ENCODE measurements around the gene CCDC144A.
"Not testable (repeated sequence)": the region's sequence is repeated elsewhere in the genome, so short reads cannot be mapped to it uniquely, and the experiment has no call there.

Gene CCDC144A

DNA sequence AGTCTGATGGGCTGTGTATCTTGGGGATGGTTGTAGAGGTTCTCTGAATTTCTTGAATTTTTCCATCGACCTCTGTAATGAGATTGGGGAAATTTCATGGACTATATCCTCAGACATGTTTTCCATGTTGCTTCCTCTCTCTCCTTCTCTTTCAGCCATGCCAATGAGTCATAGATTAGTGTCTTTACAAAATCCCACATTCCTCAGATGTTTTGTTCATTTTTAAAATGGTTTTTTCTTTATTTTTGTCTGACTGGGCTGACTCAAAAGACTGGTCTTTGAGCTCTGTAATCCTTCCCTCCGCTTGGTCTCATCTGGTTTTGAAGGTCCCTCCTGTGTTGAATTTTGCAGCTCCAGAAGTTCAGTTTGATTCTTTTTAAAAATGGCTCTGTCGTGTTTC is 60.5 kb downstream of the CCDC144A start:
- not testable (repeated sequence) for DNase-seq (ENCODE audit: low read depth in 1 of 2, low spot score in 1 of 2)

DNA sequence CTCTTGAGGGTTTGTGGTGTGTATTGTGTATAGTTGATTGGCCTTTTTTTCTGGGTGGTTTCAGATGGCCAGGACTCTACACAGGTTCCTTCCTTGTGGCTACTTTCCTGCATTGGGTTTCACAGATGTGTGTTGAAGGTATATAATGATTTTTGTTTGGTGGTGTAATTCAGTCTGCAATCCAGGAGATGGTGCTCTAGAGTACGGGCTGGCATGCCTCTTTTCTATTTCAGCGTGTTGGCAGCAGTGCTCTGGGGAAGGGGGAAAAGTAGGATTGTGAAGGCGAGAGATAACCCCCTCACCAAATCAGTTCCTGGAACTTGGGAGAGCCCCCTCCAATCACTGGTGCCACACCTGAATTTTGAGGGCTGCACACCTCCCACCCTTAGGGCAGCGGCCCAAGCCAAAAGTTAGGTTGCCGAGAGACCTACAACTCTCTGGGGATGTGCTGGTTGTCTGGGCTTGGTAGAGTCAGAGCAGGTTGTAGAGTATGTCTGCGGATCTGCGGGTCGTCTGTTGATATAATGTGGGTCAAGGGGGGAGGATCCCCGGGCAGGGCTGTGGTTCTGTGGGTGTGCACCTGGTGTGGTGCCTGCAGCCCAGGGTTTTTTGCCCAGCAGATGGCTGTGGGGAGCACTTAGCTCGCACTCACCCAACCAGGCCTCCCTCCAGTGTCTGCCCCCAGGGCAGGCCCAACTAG is 61.3 kb downstream of the CCDC144A start:
- not testable (repeated sequence) for DNase-seq (ENCODE audit: low read depth in 1 of 2, low spot score in 1 of 2)

DNA sequence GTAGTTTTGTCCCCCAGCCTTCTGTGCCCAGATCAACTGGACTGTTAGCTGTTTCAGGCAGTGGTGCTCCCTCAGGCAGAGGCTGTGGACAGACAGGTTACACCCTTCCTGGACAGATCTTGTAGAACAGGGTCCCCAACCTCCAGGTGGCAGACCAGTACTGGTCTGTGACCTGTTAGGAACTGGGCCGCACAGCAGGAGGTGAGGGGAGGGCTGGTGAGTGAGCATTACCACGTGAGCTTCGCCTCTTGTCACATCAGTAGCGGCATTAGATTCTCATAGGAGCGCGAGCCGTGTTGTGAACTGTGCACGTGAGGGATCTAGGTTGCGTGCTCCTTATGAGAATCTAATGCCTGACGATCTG is 61.9 kb downstream of the CCDC144A start:
- not testable (repeated sequence) for DNase-seq (ENCODE audit: low read depth in 1 of 2, low spot score in 1 of 2)

DNA sequence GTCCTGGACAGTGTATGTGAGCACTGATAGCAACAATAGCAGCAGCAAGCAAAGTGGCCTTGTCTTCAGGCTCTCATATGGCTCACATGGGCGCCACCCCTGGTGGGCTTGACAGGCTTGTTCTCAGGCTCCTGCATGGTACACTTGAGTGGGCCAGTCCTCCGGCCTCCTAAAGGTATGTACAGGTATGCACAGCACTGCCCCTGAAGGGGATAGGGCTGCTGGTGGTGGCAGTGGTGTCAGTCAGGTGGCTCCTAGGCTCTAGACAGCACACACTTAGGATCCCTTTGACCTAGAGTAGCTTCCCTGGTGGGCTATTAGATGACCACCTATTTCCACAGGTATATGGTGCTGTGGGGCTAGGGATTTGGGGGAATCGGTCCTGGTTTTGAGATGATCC is 67.5 kb downstream of the CCDC144A start:
- not testable (repeated sequence) for DNase-seq (ENCODE audit: low read depth in 1 of 2, low spot score in 1 of 2)

DNA sequence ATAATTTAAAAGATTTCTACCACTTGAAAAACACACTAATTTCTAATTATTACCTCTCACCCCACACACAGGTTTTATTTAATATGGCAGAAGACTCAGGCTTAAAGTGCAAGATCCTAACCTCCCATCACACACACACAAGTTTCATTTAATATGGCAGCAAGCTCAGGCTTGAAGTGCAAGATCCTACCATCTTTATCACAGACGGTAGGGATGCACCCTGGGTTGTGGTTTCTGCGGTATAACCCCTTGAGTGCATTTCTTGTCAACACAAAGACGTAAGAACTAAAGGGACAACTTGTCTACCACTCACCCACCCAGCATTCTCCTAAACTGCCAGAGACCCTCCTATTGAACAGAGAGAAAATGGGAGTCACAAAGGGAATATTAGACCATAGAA is 68.1 kb downstream of the CCDC144A start:
- DNase-seq (ENCODE audit: low read depth in 1 of 2, low spot score in 1 of 2) = not testable (repeated sequence)

DNA sequence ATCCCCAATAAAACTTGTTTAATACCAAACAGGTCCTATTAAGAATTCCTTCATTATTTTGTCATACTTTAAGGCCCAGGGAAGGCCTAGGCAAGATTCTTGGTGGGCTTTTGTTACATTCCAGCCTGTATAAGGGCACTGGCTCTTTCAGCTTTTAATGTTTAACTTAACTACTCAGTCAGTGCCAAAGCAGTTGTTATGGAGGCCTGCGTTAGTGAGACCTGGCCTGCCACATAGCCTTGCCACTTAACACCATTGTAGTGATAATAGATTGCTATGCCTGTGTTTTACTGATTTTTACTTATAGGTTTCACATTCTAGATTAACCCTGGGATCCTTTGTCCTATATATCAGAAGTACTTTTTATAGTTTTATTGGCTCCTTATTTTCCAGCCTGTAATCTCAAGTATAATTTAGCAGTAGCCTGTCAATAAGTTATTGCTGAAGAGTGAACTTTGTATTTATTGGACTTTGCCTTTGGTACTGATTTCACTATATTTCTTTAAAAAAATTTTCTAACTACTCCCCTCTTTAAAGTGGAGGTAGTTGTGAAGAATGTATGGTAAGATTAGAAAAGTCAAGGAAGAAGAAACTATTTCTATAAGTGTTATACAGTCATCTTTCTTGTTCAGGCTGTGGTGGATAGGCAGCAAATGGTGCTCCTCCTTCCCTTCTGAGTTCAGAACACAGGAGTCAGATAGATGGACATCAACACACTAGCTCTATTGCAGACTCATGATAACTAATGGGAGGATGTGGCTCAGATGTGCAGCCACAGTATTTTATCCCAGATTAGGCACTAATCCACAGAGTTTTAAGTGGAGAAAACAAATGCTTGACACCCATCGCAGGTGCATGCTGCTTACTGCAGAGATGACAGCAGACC is 78.5 kb downstream of the CCDC144A start:
- DNase-seq (ENCODE audit: low read depth in 1 of 2, low spot score in 1 of 2) = not testable (repeated sequence)

DNA sequence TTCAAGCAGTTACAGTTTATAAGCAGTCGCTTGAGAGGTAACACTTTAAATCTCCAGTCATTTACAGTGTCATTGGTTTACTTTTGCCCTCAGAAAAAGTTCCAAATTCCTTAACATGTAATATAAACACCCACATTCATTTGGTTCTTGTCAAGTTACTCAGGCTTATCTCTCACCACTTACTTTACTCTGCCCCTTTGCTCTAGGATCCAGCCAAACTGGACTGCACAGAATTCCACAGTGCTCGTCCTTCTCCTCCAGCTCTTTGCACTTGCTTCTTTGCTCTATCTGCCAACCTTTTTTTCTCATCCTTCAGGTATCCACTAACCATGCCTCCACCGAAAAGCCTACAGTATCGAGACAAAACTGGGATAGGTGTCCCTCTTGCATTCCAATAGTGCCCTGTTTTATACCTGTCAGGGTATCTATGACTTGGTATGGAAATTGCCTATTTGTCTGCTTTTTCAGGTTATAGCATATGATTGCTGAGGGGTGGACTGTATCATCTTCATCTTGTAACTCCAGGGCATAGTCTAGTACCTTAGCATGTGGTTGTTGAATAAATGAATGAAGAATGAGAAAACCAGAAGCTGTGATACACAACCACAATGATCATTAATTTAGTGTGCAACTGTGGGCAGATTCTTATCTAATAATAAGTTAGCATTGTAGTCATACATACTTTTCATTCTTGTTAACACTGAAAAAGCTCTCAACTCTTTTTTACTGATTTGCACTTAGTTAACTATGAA is 82.5 kb downstream of the CCDC144A start:
- DNase-seq (ENCODE audit: low read depth in 1 of 2, low spot score in 1 of 2) = not testable (repeated sequence)

DNA sequence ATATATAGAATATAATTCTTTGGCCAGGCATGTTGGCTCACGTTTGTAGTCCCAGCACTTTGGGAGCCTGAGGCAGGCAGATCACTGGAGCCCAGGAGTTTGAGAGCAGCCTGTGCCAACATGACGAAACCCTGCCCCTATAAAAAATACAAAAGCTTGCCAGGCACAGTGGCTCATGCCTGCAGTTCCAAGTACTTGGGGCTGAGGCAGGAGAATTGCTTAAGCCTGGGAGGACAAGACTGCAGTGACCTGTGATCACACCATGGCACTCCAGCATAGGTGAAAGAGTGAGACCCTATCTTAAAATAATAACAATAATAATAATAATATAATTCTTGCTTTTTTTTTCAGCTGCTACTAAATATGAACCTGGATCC is 83.1 kb downstream of the CCDC144A start:
- DNase-seq (ENCODE audit: low read depth in 1 of 2, low spot score in 1 of 2) = not testable (repeated sequence)

DNA sequence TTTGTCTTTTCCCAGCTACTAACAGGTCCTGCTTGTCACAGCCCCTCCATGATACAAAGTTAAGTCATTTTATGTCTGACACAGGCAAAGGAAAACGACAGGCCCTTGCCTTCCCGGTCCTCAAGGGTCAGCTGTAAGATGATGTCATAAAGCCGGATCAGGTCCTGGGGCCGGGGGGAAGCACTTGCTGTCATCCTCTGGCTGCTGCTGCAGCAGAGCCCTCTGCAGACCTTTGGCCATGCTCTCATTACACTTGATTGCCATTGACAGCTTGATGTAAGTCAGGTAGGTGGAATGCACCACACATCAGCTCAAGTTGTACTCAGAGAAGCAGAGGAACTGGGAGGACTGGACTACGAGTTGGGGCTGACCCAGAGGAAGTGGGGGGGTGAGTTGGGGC is 97.8 kb downstream of the CCDC144A start:
- not testable (repeated sequence) for DNase-seq (ENCODE audit: low read depth in 1 of 2, low spot score in 1 of 2)

DNA sequence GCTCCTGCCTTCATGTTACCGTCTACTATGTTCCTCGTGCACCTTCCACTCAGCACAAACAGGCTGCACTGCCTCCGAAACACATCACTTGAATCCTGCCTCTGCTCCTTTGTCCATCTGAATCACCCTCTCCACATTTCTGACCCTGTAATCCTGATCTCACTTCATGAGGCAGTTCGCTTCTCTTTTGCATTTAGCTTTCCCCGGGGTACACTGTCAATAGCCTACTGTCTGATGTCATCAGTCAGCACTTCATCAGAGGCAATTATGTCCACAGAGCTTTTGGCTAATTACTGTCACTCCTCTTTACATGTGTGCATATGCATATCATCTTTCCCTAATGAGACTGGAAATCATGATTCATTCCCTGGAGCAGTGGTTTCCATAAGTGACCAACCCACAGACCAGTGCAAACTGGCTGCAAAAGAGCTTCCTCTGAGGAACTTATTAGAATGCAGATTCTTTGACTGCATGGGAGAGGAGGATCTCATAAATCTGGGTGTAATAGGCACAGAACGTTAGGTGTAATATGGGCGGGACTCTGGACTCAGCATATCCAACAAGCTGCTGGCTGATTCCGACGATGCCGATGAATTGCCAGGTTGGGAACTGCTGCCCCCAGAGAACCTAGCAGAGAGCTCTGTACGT is 99.0 kb downstream of the CCDC144A start:
- not testable (repeated sequence) for DNase-seq (ENCODE audit: low read depth in 1 of 2, low spot score in 1 of 2)

DNA sequence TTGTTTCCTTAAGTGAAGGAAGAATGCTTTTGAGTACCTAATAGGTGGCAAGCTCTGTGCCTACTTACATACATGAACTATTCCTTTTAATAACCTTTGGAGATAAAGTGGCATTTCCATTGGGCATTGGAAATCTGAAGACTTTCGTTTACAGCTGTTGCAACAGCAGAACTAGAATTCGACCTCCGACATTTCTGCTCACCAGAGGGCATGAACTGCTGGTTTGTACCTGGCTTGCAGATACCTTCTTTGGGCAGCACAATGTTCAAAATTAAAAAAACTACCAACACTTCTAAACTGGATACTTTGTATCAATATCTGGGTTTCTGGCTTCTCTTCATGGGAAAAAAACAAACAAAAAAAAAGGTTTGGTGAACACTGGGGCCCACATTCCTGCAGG is 99.6 kb downstream of the CCDC144A start:
- DNase-seq (ENCODE audit: low read depth in 1 of 2, low spot score in 1 of 2) = not testable (repeated sequence)

DNA sequence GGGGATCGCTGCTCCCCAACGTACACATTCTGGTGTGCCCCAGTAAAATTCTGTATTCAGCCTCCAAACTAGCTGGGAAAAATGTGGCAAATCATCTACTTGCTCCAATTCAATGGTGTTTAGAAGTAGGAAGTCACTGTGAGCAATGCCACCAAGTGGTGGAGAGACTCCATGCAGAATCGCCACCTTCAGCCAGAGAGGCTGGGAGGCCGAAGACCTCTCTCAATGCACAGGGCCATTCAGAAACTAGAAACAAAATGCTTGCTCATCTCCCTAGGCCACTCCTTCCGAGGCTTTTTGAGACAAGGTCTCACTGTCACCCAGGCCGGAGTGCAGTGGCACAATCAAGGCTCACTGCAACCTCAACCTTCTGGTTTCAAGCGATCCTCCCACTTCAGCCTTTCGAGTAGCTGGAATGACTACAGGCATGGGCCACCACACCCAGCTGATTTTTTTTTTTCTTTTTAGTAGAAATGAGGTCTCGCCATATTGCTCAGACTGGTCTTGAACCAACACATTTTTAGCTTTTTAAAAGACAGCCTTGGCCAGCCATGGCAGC is 100.4 kb downstream of the CCDC144A start:
- DNase-seq (ENCODE audit: low read depth in 1 of 2, low spot score in 1 of 2) = not testable (repeated sequence)

DNA sequence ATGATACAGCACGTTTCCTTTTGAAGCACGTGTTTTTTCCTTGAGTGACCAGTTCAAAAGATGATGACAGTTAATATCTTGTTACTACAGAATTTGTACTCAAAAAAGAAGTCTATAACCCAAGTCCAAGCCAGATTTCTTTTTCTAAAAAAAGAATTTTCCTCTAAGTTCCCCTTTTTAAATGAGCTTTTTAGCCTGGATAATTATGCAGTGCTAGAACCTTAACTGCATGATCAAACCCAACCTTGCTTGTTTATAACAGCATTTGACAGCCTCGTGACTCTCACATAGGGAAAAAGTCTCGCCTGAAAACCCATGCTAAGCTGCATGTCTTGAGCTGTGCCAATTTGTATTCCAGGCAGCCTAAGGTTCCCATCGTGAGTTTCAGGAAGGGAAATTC is 104.2 kb downstream of the CCDC144A start:
- DNase-seq (ENCODE audit: low read depth in 1 of 2, low spot score in 1 of 2) = not testable (repeated sequence)

DNA sequence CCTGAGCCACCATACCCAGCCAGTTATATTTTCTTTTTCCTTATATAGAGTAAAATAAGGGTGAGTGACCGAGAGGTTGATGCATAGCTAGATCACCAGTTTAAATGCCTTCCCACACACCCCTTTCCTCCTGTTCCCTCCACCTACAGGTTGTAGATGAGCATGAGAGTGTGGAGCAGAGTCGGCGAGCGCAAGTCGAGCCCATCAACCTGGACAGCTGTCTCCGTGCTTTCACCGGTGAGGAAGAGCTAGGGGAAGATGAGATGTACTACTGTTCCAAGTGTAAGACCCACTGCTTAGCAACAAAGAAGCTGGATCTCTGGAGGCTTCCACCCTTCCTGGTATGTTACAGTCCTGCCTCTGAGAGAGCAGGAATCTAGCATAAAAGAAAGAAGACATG is 105.9 kb downstream of the CCDC144A start:
- not testable (repeated sequence) for DNase-seq (ENCODE audit: low read depth in 1 of 2, low spot score in 1 of 2)

DNA sequence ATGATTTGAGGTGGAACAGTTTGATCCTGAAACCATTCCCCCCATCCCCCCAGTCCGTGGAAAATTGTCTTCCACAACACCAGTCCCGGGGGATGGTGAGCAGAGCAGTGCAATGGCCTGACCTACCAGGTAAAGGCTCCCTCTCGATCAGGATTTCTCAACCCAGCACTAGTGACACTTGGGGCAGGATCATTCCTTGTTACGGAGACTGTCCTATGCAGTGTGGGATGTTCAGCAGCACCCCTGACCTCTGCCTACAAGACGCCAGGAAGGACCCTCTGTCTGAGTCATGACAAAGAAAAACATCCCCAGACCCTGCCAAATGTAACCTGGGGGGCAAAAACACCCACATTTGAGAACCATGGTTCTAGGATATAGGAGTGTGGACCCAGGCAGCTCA is 114.8 kb downstream of the CCDC144A start:
- DNase-seq (ENCODE audit: low read depth in 1 of 2, low spot score in 1 of 2) = not testable (repeated sequence)

DNA sequence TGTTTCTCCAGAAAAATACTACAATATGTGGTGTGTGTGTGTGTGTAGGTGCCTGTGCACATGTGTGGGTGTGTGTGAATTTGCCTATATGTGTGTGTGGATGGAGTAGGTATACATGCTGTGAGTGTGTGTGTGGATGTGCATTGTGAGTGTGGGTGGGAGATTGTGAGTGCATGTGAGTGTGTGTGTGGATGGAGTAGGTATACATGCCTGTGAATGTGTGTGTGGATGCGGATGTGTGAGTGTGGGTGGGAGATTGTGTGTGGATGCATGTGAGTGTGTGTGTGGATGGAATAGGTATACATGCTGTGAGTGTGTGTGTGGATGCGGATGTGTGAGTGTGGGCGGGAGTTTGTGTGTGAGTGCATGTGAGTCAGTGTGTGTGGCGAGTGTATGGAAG is 116.6 kb downstream of the CCDC144A start:
- DNase-seq (ENCODE audit: low read depth in 1 of 2, low spot score in 1 of 2) = not testable (repeated sequence)

DNA sequence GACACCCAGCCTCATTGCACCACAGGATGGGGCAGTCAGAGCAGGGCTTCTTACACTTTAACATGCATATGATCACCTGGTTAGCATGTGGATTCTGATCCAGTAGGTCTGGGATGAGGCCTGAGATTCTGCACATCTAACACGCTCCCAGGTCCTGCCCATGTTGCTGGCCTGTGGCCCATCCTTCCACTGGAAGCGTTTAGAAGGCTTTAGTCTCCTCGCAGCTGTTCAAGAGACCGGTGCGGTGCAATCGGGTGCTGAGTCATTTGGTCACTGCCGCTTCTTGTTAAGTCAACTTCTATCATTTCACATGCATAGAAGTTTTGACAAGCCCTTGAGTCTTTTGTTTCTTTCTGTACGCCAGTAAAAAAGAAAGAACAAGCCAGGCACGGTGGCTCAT is 117.6 kb downstream of the CCDC144A start:
- not testable (repeated sequence) for DNase-seq (ENCODE audit: low read depth in 1 of 2, low spot score in 1 of 2)

DNA sequence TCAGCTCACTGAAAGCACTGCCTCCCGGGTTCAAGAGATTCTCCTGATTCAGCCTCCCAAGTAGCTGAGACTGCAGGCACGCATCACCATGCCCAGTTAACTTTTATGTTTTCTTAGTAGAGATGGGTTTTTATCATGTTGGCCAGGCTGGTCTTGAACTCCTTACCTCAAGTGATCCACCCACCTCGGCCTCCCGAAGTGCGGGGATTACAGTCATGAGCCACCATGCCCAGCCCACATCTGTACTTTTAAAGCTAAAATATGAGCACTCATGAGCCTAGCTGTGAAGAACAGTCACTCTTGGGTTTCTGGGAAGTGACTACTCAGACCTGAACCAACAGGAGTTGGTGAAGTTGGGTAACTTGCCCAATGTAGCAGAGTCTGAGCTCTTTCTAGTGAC is 120.2 kb downstream of the CCDC144A start:
- DNase-seq (ENCODE audit: low read depth in 1 of 2, low spot score in 1 of 2) = not testable (repeated sequence)

DNA sequence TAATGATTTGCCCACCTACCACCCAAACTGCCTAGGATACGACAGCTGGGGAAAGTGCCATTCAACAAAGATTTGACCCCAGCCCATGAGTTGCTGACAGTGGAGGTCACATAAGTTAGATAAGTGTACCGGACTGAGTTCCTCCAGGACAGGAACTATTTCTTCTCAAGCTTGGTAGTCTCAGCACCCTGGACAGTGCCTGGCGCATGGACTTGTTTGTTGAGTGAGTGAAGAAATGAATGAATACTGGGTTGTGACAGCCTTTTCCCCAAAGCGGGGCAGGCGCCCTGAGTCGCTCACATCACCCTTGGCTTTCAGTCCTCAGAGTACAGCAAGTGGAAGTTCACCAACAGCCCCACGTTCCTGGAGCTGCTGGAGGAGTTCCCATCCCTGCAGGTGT is 122.1 kb downstream of the CCDC144A start:
- not testable (repeated sequence) for DNase-seq (ENCODE audit: low read depth in 1 of 2, low spot score in 1 of 2)

DNA sequence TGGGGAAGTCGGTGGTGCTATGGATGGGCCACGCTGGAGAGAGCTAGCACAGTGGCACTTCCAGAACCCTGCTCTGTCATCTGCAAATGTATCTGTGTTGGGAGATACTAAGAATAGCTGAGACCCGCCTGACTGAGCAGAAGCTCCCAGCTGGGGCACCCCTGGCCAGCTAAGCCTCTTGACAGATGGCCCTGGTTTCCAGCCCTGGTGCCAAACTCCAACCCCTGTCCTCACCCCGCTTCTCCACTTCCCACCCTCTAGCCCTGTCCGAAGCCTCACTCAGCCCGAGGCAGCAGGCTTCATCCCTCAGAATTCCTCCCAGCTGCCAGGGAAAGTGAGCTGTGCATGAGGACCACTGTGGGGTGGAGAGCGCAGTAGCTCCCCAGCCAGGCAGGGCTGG is 124.4 kb downstream of the CCDC144A start:
- no peak for DNase-seq (ENCODE audit: low read depth in 1 of 2, low spot score in 1 of 2)

DNA sequence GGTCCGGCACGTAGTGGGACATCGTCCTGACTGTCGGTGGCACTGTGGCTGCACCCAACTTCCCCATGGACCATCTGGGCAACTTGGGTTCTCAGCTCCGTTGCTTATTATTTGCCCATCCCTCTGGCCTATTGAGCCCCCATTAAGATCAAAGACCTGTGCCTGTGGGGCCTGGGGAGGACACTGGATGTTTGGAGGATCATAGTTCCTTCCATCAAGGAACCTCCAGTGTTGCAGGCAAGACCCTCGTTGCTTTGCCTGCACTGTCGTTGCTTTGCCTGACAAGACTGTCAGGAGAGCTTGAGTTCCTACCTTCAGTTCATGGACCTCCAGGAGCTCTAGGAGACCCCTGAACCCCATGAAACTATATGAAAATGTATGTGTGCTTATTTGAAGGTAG is 127.2 kb downstream of the CCDC144A start:
- DNase-seq (ENCODE audit: low read depth in 1 of 2, low spot score in 1 of 2) = no peak
